ENCODE results near the gene CDH4. TPM values are rescaled to one million over a fixed set of nuclear protein-coding genes. Genes with fewer than 3 reads are reported as not detected.

Gene CDH4
- total and polyA plus RNA-seq, 2 donors (not counting 1 experiment from before 2014, with no cell fraction given), result not detected

DNA sequence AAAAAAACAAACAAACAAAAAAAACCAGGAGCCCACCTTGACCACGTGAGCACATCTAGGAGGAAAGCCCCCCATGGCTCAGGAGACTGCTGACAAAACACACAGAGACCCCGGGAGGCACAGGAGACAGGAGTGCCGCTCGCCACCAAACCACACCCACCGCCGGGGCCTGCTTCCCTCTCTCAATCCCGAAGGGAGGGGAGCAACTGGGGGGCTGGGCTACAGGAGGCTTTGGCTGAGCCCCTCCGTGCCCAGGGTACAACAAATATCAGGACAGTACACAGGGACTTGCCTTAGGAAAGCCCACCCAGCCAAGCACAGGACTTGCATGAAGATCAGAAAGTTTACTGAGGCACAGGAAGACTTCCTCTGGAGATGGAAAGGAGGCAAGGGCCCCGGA lies 711.1 kb downstream of the CDH4 start:
- H3K4me3 Mint-ChIP-seq, result no peak overlapping the region
- DNase-seq, result no peak
- Histone ChIP-seq H3K27me3 (replicated peaks in 1 of 4; ENCODE audit: control extremely low read depth in 1 of 4, control insufficient read depth in 3 of 4, insufficient read depth in 4 of 4, low read length in 3 of 4) (peaks cover 0 to 17% (median 2%) of the 10 kb centered on the region in 4 experiments), H3K4me3 (ENCODE audit: control extremely low read depth in 1 of 5, extremely low read depth in 1 of 5, insufficient read depth in 1 of 5, low read depth in 2 of 5, low read length in 4 of 5) (no peak overlapping the region), H3K9ac (ENCODE audit: low read length) (no peak overlapping the region), H3K27ac (ENCODE audit: low read length in 2 of 2) (no peak overlapping the region), H3K4me1 (ENCODE audit: control insufficient read depth in 2 of 2, insufficient read depth in 2 of 2, low read length in 2 of 2) (no peaks in the 10 kb centered on the region), H3K79me2 (ENCODE audit: control insufficient read depth, insufficient read depth, low read length) (no peaks in the 10 kb centered on the region), H4K20me1 (ENCODE audit: control insufficient read depth, insufficient read depth, low read length, poor library complexity, severe bottlenecking) (no peaks in the 10 kb centered on the region), H3K9me3 (ENCODE audit: control extremely low read depth in 1 of 3, control insufficient read depth in 2 of 3, insufficient read depth in 1 of 3, low read length in 2 of 3) (peaks cover 0 to 3% (median 0%) of the 10 kb centered on the region in 3 donors), H2AFZ (ENCODE audit: insufficient read depth, low read depth, low read length, poor library complexity, severe bottlenecking) (no peak overlapping the region), H3K36me3 (replicated peaks in 1 of 2; ENCODE audit: control extremely low read depth in 1 of 2, control insufficient read depth in 1 of 2, extremely low read depth in 1 of 2, insufficient read depth in 2 of 2, low read length in 1 of 2) (no peaks in the 10 kb centered on the region), H3K4me2 (replicated peaks; ENCODE audit: low read depth, low read length, poor library complexity, severe bottlenecking) (no peak overlapping the region)
- POLR2A ChIA-PET, result no interaction called here
- TF ChIP-seq CTCF (IDR thresholded peaks at IDR 0.05), result no peak
- no peak for TF ChIP-seq EZH2 (IDR thresholded peaks at IDR 0.05; ENCODE audit: borderline replicate concordance, insufficient read depth, low read depth, low read length, poor library complexity, severe bottlenecking)
- H3K27ac Mint-ChIP-seq, result no peak overlapping the region
- ATAC-seq (ENCODE audit: low read depth), result no peak
- WGBS (ENCODE audit: insufficient coverage), result 83% methylated on average over 9 of the region's 9 CpGs
- no peaks in the 10 kb centered on the region for H3K4me1 Mint-ChIP-seq
- CTCF ChIA-PET, result no interaction called here
- no peaks in the 10 kb centered on the region for H3K9me3 Mint-ChIP-seq (ENCODE audit: insufficient read depth)
- peaks cover 8% of the 10 kb centered on the region for H3K27me3 Mint-ChIP-seq
- intact Hi-C loops (cut with micrococcal nuclease), result no loop called here

- Mint-ChIP-seq H3K27ac (no peak overlapping the region), H3K4me1 (no peaks in the 10 kb centered on the region), H3K4me3 (no peak overlapping the region), H3K9me3 (ENCODE audit: insufficient read depth) (no peaks in the 10 kb centered on the region), H3K27me3 (peaks cover 8% of the 10 kb centered on the region)
- ChIA-PET POLR2A (no interaction called here), CTCF (no interaction called here)
- no peak overlapping the region for H3K9ac ChIP-seq (ENCODE audit: low read length)
- no peaks in the 10 kb centered on the region for H3K36me3 ChIP-seq (replicated peaks in 1 of 2; ENCODE audit: control extremely low read depth in 1 of 2, control insufficient read depth in 1 of 2, extremely low read depth in 1 of 2, insufficient read depth in 2 of 2, low read length in 1 of 2)
- TF ChIP-seq EZH2 (IDR thresholded peaks at IDR 0.05; ENCODE audit: borderline replicate concordance, insufficient read depth, low read depth, low read length, poor library complexity, severe bottlenecking) (no peak), CTCF (IDR thresholded peaks at IDR 0.05) (no peak)
- no peak overlapping the region for H3K27ac ChIP-seq (ENCODE audit: low read length in 2 of 2)
- no peaks in the 10 kb centered on the region for H4K20me1 ChIP-seq (ENCODE audit: control insufficient read depth, insufficient read depth, low read length, poor library complexity, severe bottlenecking)
- no peak overlapping the region for H3K4me2 ChIP-seq (replicated peaks; ENCODE audit: low read depth, low read length, poor library complexity, severe bottlenecking)
- no peak overlapping the region for H3K4me3 ChIP-seq (ENCODE audit: control extremely low read depth in 1 of 5, extremely low read depth in 1 of 5, insufficient read depth in 1 of 5, low read depth in 2 of 5, low read length in 4 of 5)
- no peaks in the 10 kb centered on the region for H3K79me2 ChIP-seq (ENCODE audit: control insufficient read depth, insufficient read depth, low read length)
- H2AFZ ChIP-seq (ENCODE audit: insufficient read depth, low read depth, low read length, poor library complexity, severe bottlenecking), result no peak overlapping the region
- H3K4me1 ChIP-seq (ENCODE audit: control insufficient read depth in 2 of 2, insufficient read depth in 2 of 2, low read length in 2 of 2), result no peaks in the 10 kb centered on the region
- peaks cover 0 to 17% (median 2%) of the 10 kb centered on the region in 4 experiments for H3K27me3 ChIP-seq (replicated peaks in 1 of 4; ENCODE audit: control extremely low read depth in 1 of 4, control insufficient read depth in 3 of 4, insufficient read depth in 4 of 4, low read length in 3 of 4)
- WGBS (ENCODE audit: insufficient coverage), result 93% methylated on average over 2 of the region's 8 CpGs
- intact Hi-C loops (cut with micrococcal nuclease), result no loop called here
- H3K9me3 ChIP-seq (ENCODE audit: control extremely low read depth in 1 of 3, control insufficient read depth in 2 of 3, insufficient read depth in 1 of 3, low read length in 2 of 3), result peaks cover 0 to 3% (median 0%) of the 10 kb centered on the region in 3 donors
- DNase-seq (no peak), ATAC-seq (ENCODE audit: low read depth) (no peak)
Observed at GRCh38 chr20:61963885-61964674, 712.0 kb downstream of the CDH4 start.

Measured in B cell (primary cell).